Jurkat, Clone E6-1 (cell line): ENCODE measurements around the gene SNAI3.

Experiments used
- DNase-seq: peaks from one replicate; pipeline ENCODE4 v3.0.0-alpha.2; 2011; ENCODE audit warnings: low read depth, low spot score
- H3K4me3 ChIP-seq: 2 replicates; pipeline ENCODE4 v1.5.1; 2011; ENCODE audit warnings: mild to moderate bottlenecking, low read length, control low read depth, moderate library complexity

The SNAI3 gene

GRCh38 chr16:88706965-88707826, 20.9 kb upstream of the SNAI3 start:
- no peak for DNase-seq
- peak overlapping the region; percentile 94 for H3K4me3 ChIP-seq

GRCh38 chr16:88706229-88706964, 20.1 kb upstream of the SNAI3 start, which contains the start of the genes CTU2 and RNF166:
CTU2 (plus strand) TSS chr16:88706503; CDS start chr16:88706531, 28 bp downstream.
RNF166 (minus strand) TSS chr16:88706408; CDS start chr16:88706325, 83 bp downstream.
- peak; percentile 76 for DNase-seq
- H3K4me3 ChIP-seq: peak within 1 kb of the TSS; percentile 94

- peak overlapping the region; percentile 60 for H3K4me3 ChIP-seq
- DNase-seq: no peak
Measured at GRCh38 chr16:88705801-88706228, 19.5 kb upstream of the SNAI3 start.

GRCh38 chr16:88705076-88705684, 18.9 kb upstream of the SNAI3 start:
- DNase-seq: peak; percentile 50
- H3K4me3 ChIP-seq: peak overlapping the region; percentile 60

GRCh38 chr16:88703486-88704309, 17.4 kb upstream of the SNAI3 start:
- DNase-seq: peak; percentile 88
- H3K4me3 ChIP-seq: peak overlapping the region; percentile 64

- DNase-seq: no peak
- peak overlapping the region; percentile 64 for H3K4me3 ChIP-seq
Measured at GRCh38 chr16:88702371-88703210, 16.3 kb upstream of the SNAI3 start.

GRCh38 chr16:88701581-88702370, 15.5 kb upstream of the SNAI3 start:
- H3K4me3 ChIP-seq: peak overlapping the region; percentile 64
- DNase-seq: no peak

GRCh38 chr16:88700636-88701482, 14.6 kb upstream of the SNAI3 start:
- DNase-seq: peak; percentile 89
- H3K4me3 ChIP-seq: peak overlapping the region; percentile 64

GRCh38 chr16:88700322-88700635, 14.0 kb upstream of the SNAI3 start:
- H3K4me3 ChIP-seq: peak overlapping the region; percentile 64
- no peak for DNase-seq

GRCh38 chr16:88699180-88699579, 12.9 kb upstream of the SNAI3 start:
- no peak overlapping the region for H3K4me3 ChIP-seq
- no peak for DNase-seq

GRCh38 chr16:88698646-88699045, 12.3 kb upstream of the SNAI3 start:
- no peak for DNase-seq

GRCh38 chr16:88697831-88698615, 11.7 kb upstream of the SNAI3 start:
- DNase-seq: no peak
- H3K4me3 ChIP-seq: no peak overlapping the region

More at GRCh38 chr16:88698646-88699045, 12.3 kb upstream of the SNAI3 start:
- no peak overlapping the region for H3K4me3 ChIP-seq

GRCh38 chr16:88697116-88697830, 11.0 kb upstream of the SNAI3 start:
- DNase-seq: no peak
- no peak overlapping the region for H3K4me3 ChIP-seq

GRCh38 chr16:88696441-88696840, 10.1 kb upstream of the SNAI3 start:
- H3K4me3 ChIP-seq: no peak overlapping the region
- DNase-seq: no peak

- no peak overlapping the region for H3K4me3 ChIP-seq
- DNase-seq: no peak
Measured at GRCh38 chr16:88695753-88696152, 9.4 kb upstream of the SNAI3 start.
